ENCODE results near the gene TMC2. TPM values are rescaled to one million over a fixed set of nuclear protein-coding genes. Genes with fewer than 3 reads are reported as not detected.

TMC2 gene
- polyA plus RNA-seq, 2 of the 4 experiments (the other 2 are of a cell fraction) = not detected

DNA sequence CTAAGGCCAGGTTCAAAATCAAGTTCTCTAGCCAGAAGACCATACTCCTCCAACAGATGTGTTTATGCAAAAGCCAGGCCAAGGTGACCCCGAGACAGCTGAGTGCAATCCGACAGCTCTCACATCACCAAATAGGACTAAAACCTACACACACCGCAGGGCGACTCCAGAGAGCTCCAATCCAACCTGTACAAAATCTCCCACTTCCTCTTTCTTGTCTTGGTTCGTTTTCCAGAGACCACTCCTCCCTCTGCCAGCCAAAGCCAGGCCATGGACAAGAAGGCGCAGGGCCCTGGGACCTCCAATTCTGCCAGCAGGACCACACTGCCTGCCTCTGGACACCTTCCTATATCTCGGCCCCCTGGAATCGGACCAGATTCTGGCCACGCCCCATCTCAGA is 104.5 kb downstream of the TMC2 start:
- ATAC-seq (peak in 1 of 2 experiments; percentile 23; a peak in 1 of 6 replicates), FAIRE-seq (no peak)

DNA sequence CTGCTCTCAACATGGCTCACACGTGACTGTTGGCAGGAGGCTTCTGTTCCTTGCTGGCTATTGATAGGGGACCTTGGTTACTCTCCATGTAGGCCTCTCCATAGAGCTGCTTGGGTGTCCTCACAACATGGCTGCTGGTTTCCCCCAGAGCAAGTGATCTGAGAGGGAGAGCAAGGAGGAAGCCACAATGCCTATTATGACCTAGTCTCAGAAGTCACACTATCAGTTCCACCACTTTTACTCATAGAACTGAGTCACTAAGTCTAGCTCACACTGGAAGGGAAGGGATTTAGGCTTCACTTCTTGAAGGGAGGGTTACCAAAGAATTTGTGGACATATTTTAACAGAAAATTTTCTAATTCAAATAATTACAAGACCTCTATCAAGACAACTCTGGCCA is 107.3 kb downstream of the TMC2 start:
- Histone ChIP-seq H3K4me3 (no peak overlapping the region), H3K9me3 (no peaks in the 10 kb centered on the region), H3K4me1 (no peaks in the 10 kb centered on the region), H3K4me2 (no peak overlapping the region), H3K27ac (no peak overlapping the region)
- DNase-seq (ENCODE audit: low read depth in 1 of 2, low spot score in 1 of 2) (no peak), ATAC-seq (no peak), FAIRE-seq (no peak)
- ChIA-PET POLR2A (interaction anchor here (1.0 kb wide), 1 partner anchor 173 kb away, joined by 3 read pairs; the partner anchor contains the start of gene SNRPB), CTCF (interaction anchor here (0.8 to 13.5 kb wide), 6 partner anchors 9 to 119 kb away, joined by 3 to 165 read pairs (median 4); partner anchors contain the start of gene NOP56)
- 14% methylated on average over 1 of the region's 1 CpG for WGBS (ENCODE audit: missing lambda C conversion rate)
- no peak for TF ChIP-seq CHD4 (IDR thresholded peaks at IDR 0.05; ENCODE audit: borderline replicate concordance)
- TF ChIP-seq NFE2L2 (conservative IDR thresholded peaks at IDR 0.05; ENCODE audit: low read length) = no peak
- TF ChIP-seq, protein P1, sequence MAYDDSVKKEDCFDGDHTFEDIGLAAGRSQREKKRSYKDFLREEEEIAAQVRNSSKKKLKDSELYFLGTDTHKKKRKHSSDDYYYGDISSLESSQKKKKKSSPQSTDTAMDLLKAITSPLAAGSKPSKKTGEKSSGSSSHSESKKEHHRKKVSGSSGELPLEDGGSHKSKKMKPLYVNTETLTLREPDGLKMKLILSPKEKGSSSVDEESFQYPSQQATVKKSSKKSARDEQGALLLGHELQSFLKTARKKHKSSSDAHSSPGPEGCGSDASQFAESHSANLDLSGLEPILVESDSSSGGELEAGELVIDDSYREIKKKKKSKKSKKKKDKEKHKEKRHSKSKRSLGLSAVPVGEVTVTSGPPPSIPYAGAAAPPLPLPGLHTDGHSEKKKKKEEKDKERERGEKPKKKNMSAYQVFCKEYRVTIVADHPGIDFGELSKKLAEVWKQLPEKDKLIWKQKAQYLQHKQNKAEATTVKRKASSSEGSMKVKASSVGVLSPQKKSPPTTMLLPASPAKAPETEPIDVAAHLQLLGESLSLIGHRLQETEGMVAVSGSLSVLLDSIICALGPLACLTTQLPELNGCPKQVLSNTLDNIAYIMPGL (CRISPR knock-in tag; IDR thresholded peaks at IDR 0.05; ENCODE audit: borderline replicate concordance) = no peak
- TF ChIP-seq CBX8 (IDR thresholded peaks at IDR 0.05) = no peak

More for the DNA sequence above, 104.5 kb downstream of the TMC2 start:
- TF ChIP-seq HOXB5 (CRISPR knock-in tag; IDR thresholded peaks at IDR 0.05) = no peak
- no peak for TF ChIP-seq HEYL (CRISPR knock-in tag; IDR thresholded peaks at IDR 0.05)
- TF ChIP-seq NR3C1 (IDR thresholded peaks at IDR 0.05) = no peak
- no peak for TF ChIP-seq MAFK (IDR thresholded peaks at IDR 0.05; ENCODE audit: partially characterized antibody)
- TF ChIP-seq HOXB13 (CRISPR knock-in tag; IDR thresholded peaks at IDR 0.05; ENCODE audit: low read depth) = no peak
- TF ChIP-seq JUN (IDR thresholded peaks at IDR 0.05) = no peak
- TF ChIP-seq NFE2L2 (conservative IDR thresholded peaks at IDR 0.05; ENCODE audit: low read length) = no peak
- TF ChIP-seq, protein P2, sequence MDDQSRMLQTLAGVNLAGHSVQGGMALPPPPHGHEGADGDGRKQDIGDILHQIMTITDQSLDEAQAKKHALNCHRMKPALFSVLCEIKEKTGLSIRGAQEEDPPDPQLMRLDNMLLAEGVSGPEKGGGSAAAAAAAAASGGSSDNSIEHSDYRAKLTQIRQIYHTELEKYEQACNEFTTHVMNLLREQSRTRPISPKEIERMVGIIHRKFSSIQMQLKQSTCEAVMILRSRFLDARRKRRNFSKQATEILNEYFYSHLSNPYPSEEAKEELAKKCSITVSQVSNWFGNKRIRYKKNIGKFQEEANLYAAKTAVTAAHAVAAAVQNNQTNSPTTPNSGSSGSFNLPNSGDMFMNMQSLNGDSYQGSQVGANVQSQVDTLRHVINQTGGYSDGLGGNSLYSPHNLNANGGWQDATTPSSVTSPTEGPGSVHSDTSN (IDR thresholded peaks at IDR 0.05) = no peak
- no peak for TF ChIP-seq CEBPB (IDR thresholded peaks at IDR 0.05)
- no peak for TF ChIP-seq JUNB (IDR thresholded peaks at IDR 0.05)
- TF ChIP-seq RNF2 (IDR thresholded peaks at IDR 0.05; ENCODE audit: borderline replicate concordance, low read depth) = no peak
- TF ChIP-seq ZC3H11A (IDR thresholded peaks at IDR 0.05) = no peak
- no peak for TF ChIP-seq RCOR1 (IDR thresholded peaks at IDR 0.05; ENCODE audit: low read depth, low read length)
- TF ChIP-seq FOXS1 (CRISPR knock-in tag; IDR thresholded peaks at IDR 0.05) = no peak
- TF ChIP-seq, protein P3, sequence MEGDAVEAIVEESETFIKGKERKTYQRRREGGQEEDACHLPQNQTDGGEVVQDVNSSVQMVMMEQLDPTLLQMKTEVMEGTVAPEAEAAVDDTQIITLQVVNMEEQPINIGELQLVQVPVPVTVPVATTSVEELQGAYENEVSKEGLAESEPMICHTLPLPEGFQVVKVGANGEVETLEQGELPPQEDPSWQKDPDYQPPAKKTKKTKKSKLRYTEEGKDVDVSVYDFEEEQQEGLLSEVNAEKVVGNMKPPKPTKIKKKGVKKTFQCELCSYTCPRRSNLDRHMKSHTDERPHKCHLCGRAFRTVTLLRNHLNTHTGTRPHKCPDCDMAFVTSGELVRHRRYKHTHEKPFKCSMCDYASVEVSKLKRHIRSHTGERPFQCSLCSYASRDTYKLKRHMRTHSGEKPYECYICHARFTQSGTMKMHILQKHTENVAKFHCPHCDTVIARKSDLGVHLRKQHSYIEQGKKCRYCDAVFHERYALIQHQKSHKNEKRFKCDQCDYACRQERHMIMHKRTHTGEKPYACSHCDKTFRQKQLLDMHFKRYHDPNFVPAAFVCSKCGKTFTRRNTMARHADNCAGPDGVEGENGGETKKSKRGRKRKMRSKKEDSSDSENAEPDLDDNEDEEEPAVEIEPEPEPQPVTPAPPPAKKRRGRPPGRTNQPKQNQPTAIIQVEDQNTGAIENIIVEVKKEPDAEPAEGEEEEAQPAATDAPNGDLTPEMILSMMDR (IDR thresholded peaks at IDR 0.05) = no peak
- TF ChIP-seq, protein P4, sequence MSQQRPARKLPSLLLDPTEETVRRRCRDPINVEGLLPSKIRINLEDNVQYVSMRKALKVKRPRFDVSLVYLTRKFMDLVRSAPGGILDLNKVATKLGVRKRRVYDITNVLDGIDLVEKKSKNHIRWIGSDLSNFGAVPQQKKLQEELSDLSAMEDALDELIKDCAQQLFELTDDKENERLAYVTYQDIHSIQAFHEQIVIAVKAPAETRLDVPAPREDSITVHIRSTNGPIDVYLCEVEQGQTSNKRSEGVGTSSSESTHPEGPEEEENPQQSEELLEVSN (IDR thresholded peaks at IDR 0.05; ENCODE audit: borderline replicate concordance, low read depth) = no peak
- TF ChIP-seq RARB (CRISPR knock-in tag; IDR thresholded peaks at IDR 0.05) = no peak
- no peak for TF ChIP-seq ESRRA (IDR thresholded peaks at IDR 0.05; ENCODE audit: borderline replicate concordance, low read length)
- TF ChIP-seq KDM1A (IDR thresholded peaks at IDR 0.05; ENCODE audit: low read depth) = no peak
- no peak for TF ChIP-seq TP53 (CRISPR knock-in tag; IDR thresholded peaks at IDR 0.05)
- ChIA-PET POLR2A (interaction anchor here (2.0 kb wide), 1 partner anchor 11 kb away, joined by 7 read pairs; the partner anchor contains the start of gene NOP56), CTCF (interaction anchor here (0.8 to 1.5 kb wide), 5 partner anchors 9 to 119 kb away, joined by 3 to 5 read pairs (median 3); no protein-coding TSS in a partner anchor)
- no peak overlapping the region for H3K27ac ChIP-seq
- H3K4me3 ChIP-seq = no peak overlapping the region
- no peaks in the 10 kb centered on the region for H3K9me3 ChIP-seq
- DNase-seq (ENCODE audit: low read depth in 1 of 2, low spot score in 1 of 2) = no peak
- no peak overlapping the region for H3K4me2 ChIP-seq
- H3K4me1 ChIP-seq = no peaks in the 10 kb centered on the region
- WGBS (ENCODE audit: missing lambda C conversion rate) = 79% methylated on average over 9 of the region's 9 CpGs
